Activated CD4-positive, alpha-beta T cell treated with anti-CD3 and anti-CD28 coated beads, Interleukin-2, amount 50 U/mL, for 24 hours (primary cell): ENCODE data around the gene SPACA5B.
A peak's percentile ranks its signal among the peaks of the same experiment; 100 is the strongest.
"Not testable (repeated sequence)": the region's sequence is repeated elsewhere in the genome, so short reads cannot be mapped to it uniquely, and the experiment has no call there.

Source experiments
- DNase-seq, 2 donors: peaks; one replicate each; pipeline ENCODE4 v3.0.0-alpha.2; 2020; ENCODE audit warnings: low read depth in 1 of 2, low spot score in 1 of 2

SPACA5B gene

DNA sequence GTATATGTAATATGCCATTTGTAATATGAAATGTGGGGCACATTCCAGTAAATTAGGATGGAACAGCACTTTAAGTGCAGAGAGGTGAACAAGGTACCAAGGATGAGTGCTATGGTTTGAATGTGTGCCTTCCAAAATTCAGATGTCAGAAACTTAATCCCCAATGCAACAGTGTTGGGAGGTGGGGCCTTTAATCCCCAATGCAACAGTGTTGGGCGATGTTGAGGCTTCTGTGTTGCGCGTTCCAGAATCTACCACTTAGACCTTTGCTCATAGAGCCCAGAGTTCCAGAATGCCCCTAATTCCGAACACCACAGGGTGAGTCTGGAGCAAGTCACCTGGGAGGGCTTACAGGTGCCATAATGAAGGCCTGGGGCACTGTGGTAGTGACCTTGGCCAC, at the start of gene SPACA5B:
Gene SPACA5B, plus strand, starts transcription at position 301 of the 400 bp plus-strand sequence. Its CDS starts 62 bp downstream, at position 363.
- not testable (repeated sequence) for DNase-seq

DNA sequence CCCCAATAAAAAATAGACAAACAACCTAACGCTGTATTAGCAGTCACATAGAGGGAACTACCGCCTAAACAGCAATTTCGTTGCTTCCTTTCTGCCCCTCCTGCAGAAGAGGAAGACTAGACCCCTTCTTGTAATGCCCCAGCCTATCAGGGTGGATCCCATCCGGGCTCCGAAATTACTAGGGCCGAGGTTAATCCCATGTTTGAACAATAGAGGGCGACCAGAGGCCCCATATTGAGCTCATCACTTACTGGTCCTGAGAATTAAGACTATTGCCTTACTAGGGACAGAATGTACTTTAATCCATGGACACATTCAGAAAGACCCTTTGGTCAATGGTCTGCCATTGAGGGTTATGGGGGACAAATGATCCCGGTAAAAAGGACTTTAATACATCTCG, 47.2 kb upstream of the SPACA5B start:
- DNase-seq: peak; percentile 4 to 24

DNA sequence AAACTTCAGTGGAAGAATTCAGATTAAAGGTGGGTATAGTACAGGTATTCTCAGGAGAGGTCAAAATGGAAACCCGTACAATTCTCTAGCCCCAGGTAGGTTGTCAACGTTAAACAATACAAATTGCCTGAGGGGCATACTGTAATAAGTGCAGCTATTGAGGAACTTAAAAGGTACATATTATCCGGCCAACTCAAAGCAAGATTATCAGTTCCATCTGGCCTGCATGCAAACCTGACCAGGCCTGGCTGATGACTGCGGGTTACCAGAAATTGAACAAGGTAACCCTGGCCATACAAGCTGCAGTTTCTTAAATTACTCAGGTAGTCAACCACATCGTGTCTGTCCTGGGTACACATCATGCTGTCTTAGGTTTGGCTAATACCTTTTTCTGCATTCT, 46.7 kb upstream of the SPACA5B start:
- DNase-seq: no peak

GRCh38 chrX:48086082-48086481, 44.3 kb upstream of the SPACA5B start:
- DNase-seq: no peak

DNA sequence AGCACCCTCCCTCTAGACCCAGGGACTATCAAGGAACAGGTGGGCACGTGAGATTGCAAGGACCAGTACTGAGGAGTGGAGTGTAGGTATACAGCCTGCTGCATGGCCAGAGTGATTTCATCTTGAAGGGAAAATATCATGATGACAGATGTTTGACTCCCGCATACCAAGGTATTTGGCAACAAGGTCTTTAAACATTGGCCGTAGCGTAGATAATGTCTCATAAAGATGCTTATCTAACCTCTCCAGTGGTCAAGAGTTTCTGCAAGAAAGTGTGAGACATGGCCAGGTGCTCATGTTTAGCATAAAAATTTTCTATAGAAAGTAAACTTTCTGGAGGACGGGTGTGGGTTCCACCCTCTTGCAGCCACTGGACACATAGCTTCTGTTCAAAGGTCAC, 40.3 kb upstream of the SPACA5B start:
- DNase-seq: no peak

- not testable (repeated sequence) for DNase-seq
Observed at GRCh38 chrX:48092558-48092957, 37.9 kb upstream of the SPACA5B start.

DNA sequence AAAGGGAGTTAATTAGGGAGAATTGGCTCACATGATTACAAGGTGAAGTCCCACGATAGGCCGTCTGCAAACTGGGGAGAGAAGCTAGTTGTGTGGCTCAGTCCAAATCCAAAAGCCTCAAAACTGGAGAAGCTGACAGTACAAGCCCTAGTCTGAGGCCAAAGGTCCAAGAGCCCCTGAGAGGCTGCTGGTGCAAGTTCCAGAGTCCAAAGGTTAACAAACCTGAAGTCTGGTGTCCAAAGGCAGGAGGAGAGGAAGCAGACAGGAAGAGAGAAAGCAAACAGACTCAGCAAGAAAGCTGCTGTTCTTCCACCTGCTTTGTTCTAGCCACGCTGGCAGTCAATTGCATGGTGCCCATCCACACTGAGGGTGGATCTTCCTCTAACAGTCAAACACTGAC, 29.0 kb upstream of the SPACA5B start:
- DNase-seq: no peak

DNA sequence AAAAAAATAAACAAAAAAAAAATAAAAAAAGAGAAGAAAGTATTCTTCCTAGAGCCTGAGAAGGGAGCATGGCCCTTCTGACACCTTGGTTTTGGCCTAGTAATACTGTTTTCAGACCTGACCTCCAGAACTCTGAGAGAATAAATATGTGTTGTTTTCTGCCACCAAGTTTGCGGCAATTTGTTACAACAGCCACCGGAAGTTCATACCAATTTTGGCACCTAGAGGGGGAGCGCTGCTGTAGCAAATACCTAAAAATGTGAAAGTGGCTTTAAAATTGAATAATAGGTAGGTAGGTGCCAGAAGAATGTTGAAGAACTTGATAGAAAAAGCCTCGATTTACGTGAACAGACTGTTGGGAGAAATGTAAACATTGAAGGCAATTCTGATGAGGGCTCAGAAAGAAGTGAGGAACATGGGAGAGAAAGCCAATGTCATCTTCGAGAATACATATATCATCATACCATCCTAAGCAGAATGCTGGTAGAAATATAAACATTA, 27.5 kb upstream of the SPACA5B start:
- no peak for DNase-seq

GRCh38 chrX:48107717-48108116, 22.7 kb upstream of the SPACA5B start:
- DNase-seq: no peak

DNA sequence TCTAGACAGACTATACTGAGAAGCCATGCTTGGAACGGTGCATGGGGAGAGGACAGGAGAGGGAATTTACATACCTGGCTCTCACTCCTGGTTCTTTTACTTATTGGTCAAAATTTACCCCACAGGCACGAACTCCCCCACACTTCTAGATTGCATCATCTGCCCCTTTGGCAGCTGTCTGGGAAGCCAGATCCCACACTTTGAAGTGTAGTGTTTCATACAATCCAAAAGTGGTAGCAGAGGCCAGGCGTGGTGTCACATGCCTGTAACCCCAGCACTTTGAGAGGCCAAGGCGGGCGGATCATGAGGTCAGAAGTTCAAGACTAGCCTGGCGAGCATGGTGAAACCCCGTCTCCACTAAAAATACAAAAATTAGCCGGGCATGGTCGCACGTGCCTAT, 5.1 kb upstream of the SPACA5B start:
- not testable (repeated sequence) for DNase-seq

GRCh38 chrX:48132308-48132844, 1.9 kb downstream of the SPACA5B start:
- DNase-seq: not testable (repeated sequence)

GRCh38 chrX:48139076-48139475, 8.7 kb downstream of the SPACA5B start:
- DNase-seq: not testable (repeated sequence)

DNA sequence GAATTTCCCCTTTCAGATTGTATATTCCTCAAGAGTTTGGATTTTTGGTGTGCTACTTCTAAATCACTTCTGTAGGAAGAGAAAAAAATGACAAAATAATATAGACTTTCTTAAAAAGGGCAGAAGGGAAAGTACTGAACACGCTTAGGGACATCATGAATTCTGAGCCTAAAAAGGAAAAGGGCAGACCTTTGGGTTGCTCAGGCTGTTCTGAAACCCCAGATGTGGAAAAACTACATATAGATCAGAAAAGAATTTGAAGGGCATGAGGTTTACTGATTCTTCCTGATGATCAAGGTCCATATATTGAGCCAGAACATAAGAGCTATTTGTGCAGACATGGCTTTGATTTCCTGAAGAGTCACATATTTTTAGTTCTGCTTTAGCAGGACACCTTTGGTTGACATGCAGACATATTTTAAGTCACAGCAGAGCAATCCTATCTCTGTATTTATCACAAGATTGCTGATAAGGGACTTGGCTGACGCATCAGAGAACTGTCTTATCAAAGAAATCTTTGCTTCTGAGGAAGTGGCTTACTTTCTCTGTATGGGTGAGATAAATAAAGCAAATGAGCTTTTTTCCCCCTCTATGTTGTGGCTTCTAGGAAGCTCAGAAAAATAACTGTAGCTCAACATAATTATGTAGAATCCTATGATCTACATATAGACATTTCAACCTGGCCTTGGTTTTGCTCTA, 11.5 kb downstream of the SPACA5B start:
- DNase-seq: not testable (repeated sequence)

- DNase-seq: peak; percentile 0 to 14
Observed at GRCh38 chrX:48142697-48143096, 12.3 kb downstream of the SPACA5B start.

DNA sequence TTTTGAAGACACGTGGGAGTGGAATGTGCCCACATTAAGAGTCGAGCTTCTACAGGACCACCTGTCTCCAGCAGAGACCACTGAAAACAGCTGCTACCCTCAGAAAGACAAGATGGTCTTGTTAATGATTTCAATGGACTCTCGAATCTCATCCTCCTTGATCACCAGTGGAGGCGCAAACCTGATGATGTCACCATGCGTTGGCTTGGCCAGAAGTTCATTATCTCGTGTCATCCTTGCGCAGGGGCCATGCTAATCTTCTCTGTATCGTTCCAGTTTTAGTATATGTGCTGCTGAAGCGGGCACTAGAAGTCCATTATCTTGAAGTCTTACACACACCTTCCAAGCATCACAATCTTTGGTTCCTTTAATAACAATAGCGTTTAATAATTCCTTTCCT, 23.3 kb downstream of the SPACA5B start:
- no peak for DNase-seq

DNA sequence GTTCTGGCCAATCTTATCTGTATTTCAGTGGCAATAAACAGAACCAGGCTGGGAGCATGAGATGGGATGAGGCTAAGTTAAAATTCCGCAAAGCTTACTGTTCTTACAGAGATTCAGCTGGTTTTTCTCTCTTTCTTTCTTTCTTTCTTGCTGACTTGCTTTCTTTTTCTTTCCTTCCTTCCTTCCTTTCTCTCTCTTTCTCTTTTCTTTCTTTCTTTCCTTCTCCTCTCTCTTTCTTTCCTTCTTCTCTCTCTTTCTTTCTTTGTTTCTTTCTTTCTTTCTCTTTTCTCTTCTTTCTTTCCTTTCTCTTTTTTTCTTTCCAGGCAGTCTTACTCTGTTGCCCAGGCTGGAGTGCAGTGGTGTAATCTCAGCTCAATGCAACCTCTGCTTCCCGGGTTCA, 24.4 kb downstream of the SPACA5B start:
- no peak for DNase-seq

- DNase-seq: no peak
Observed at GRCh38 chrX:48156014-48156413, 25.6 kb downstream of the SPACA5B start.

GRCh38 chrX:48165241-48165640, 34.8 kb downstream of the SPACA5B start:
- DNase-seq: no peak

DNA sequence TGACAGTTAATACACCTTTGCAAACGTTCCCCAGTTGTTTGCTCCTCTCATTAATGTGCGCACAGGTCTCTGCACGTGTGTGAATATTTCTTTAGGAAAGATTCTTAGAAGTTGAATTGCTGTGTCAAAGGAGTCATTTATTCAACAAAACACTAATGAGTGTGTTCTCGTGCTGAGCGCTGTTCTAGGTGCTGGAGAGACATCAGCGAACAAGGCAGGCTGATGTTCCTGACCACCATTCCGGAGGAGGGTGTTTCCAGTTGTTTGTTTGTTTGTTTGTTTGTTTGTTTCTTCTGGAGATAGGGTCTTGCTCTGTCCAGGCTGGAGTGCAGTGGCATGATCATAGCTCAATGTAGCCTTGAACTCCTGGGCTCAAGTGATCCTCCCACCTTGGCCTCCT, 35.9 kb downstream of the SPACA5B start:
- not testable (repeated sequence) for DNase-seq

DNA sequence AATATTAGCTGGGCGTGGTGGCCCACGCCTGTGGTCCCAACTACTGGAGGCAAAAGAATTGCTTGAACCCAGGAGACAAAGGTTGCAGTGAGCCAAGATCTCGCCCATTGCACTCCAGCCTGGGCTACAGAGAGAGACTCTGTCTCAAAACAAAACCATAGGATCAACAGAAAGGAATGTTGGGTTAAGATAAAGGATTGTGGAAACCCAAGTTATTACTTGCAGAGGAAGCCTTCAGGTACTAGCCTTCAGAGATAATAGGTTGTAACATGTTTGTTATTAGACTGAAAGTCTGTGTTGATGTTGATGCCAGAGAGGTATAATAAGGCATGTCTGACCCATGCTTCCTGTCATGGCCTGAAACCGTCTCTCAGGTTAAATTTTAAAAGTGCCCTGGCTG, 49.3 kb downstream of the SPACA5B start:
- no peak for DNase-seq

GRCh38 chrX:48180811-48181210, 50.4 kb downstream of the SPACA5B start:
- DNase-seq: no peak

DNA sequence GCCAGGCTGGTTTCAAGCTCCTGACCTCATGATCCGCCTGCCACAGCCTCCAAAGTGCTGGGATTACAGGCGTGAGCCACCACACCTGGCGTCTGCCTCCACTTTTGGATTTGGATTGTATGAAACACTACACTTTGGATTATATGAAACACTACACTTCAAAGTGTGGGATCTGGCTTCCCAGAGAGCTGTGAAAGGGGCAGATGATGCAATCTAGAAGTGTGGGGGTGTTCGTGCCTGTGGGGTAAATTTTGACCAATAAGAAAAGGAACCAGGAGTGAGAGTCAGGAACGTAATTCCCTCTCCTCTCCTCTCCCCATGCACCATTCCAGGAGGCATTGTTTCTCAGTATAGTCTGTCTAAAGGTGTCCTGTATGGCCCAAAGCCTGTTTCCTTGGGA, 51.5 kb downstream of the SPACA5B start:
- DNase-seq: not testable (repeated sequence)
